ENCODE results near the gene ZNF254.
A peak's percentile ranks its signal among the peaks of the same experiment; 100 is the strongest.
"Not testable (repeated sequence)": the region's sequence is repeated elsewhere in the genome, so short reads cannot be mapped to it uniquely, and the experiment has no call there.

Gene ZNF254

GRCh38 chr19:24086974-24087595 lies at the start of gene ZNF254:
TSS of gene ZNF254 (plus strand) at chr19:24087187. CDS start at chr19:24087308, 121 bp downstream.
- DNase-seq = peak; percentile 92

GRCh38 chr19:24040621-24041020 lies 46.4 kb upstream of the ZNF254 start:
- no peak for DNase-seq

- not testable (repeated sequence) for DNase-seq
These were observed 45.7 kb upstream of the ZNF254 start for GRCh38 chr19:24041326-24041725.

- no peak for DNase-seq
These were observed 40.4 kb upstream of the ZNF254 start for GRCh38 chr19:24046550-24046949.

GRCh38 chr19:24048261-24048660 lies 38.7 kb upstream of the ZNF254 start:
- no peak for DNase-seq

- no peak for DNase-seq
These were observed 37.5 kb upstream of the ZNF254 start for GRCh38 chr19:24049537-24049936.

GRCh38 chr19:24051516-24051915 lies 35.5 kb upstream of the ZNF254 start:
- DNase-seq = no peak

- DNase-seq = no peak
These were observed 34.2 kb upstream of the ZNF254 start for GRCh38 chr19:24052811-24053210.

- no peak for DNase-seq
These were observed 33.4 kb upstream of the ZNF254 start for GRCh38 chr19:24053601-24054000.

GRCh38 chr19:24054044-24054935 lies 32.7 kb upstream of the ZNF254 start:
- DNase-seq = no peak

- DNase-seq = no peak
These were observed 31.4 kb upstream of the ZNF254 start for GRCh38 chr19:24055548-24055947.

- no peak for DNase-seq
These were observed 29.8 kb upstream of the ZNF254 start for GRCh38 chr19:24057144-24057543.

- no peak for DNase-seq
These were observed 27.3 kb upstream of the ZNF254 start for GRCh38 chr19:24059563-24060295.

- DNase-seq = no peak
These were observed 26.2 kb upstream of the ZNF254 start for GRCh38 chr19:24060687-24061356.

- no peak for DNase-seq
These were observed 24.8 kb upstream of the ZNF254 start for GRCh38 chr19:24062190-24062589.

GRCh38 chr19:24063295-24063694 lies 23.7 kb upstream of the ZNF254 start:
- DNase-seq = no peak

GRCh38 chr19:24064175-24064574 lies 22.8 kb upstream of the ZNF254 start:
- DNase-seq = no peak

GRCh38 chr19:24065243-24065642 lies 21.7 kb upstream of the ZNF254 start:
- no peak for DNase-seq

- DNase-seq = no peak
These were observed 21.0 kb upstream of the ZNF254 start for GRCh38 chr19:24065865-24066604.

GRCh38 chr19:24069905-24070657 lies 16.9 kb upstream of the ZNF254 start:
- no peak for DNase-seq

GRCh38 chr19:24071078-24071477 lies 15.9 kb upstream of the ZNF254 start:
- DNase-seq = no peak

- no peak for DNase-seq
These were observed 14.3 kb upstream of the ZNF254 start for GRCh38 chr19:24072720-24073119.
